Measurements from ENCODE around the gene B4GALT3.

The B4GALT3 gene

DNA sequence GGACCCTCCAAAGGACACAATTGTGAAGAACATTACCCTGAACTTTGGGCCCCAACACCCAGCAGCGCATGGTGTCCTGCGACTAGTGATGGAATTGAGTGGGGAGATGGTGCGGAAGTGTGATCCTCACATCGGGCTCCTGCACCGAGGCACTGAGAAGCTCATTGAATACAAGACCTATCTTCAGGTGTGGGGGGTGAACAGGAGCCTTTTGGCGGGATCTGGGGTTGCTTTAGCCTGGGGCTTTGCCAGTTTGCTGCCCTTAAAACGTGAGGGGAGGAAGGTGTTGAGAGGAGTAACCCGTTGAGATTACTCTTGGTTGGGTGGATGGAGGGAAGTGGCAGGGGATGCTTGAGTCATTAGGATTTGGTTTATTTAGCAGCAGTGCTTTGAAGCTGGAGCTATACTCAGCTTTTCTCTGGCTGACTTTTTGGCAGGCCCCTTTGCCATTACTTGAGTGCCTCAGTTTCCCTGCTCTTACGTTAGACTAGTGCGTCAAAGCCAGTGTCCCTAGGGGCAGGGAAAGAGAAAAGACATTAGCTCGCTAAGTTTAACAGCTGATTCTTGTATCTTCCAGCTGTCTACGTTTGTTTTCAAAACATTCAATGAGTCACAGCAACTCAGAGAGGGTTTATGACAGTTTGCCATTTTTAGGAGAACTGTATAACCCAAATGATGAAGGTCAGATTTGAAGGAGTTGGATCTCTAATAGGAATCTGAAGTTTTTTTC, 29.3 kb upstream of the B4GALT3 start:
- no peak for DNase-seq (ENCODE audit: low read depth in 3 of 3)

DNA sequence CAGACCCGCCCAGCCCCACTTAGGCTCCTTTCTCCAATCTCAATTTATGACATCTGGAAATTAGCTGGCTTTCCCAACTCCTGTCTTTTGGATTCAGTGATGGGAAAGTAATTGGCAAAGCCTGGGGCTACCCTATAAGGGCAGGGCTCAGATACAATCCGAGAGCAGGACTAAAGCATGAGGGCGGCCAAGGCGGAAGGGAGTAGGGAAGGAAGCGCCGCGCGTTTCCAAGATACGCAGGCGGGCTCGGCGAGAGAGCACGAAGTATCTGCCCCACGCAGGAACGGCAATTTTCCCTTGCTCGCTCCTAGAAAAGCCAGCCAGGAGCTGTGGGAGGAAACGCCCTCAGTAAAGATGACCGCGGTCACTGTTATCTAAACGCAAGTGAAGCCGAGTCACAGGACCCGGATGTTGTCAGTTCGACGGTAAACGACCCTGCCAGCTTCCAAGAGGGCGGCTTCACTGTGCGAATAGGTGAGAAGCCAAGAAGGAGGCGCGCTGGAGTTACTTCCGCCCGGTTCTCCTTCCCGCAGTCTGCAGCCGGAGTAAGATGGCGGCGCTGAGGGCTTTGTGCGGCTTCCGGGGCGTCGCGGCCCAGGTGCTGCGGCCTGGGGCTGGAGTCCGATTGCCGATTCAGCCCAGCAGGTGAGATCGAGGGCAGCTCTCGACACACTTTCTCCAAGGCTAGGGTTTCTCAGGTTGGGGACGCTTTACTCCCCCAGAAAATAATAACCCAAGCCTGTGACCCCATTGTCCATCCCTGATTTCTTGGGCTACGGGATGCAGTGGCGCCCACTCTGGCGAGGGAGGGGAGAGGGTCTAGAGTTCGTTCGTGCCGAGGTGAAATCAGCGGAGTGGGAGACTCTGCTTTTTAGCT, 24.8 kb upstream of the B4GALT3 start, which contains the start of gene NDUFS2:
Gene NDUFS2, plus strand, starts transcription at position 532 of the 877 bp plus-strand sequence. Its CDS starts 19 bp downstream, at position 551.
- DNase-seq (ENCODE audit: low read depth in 3 of 3), result peak; percentile 75 to 93 (median 89)

DNA sequence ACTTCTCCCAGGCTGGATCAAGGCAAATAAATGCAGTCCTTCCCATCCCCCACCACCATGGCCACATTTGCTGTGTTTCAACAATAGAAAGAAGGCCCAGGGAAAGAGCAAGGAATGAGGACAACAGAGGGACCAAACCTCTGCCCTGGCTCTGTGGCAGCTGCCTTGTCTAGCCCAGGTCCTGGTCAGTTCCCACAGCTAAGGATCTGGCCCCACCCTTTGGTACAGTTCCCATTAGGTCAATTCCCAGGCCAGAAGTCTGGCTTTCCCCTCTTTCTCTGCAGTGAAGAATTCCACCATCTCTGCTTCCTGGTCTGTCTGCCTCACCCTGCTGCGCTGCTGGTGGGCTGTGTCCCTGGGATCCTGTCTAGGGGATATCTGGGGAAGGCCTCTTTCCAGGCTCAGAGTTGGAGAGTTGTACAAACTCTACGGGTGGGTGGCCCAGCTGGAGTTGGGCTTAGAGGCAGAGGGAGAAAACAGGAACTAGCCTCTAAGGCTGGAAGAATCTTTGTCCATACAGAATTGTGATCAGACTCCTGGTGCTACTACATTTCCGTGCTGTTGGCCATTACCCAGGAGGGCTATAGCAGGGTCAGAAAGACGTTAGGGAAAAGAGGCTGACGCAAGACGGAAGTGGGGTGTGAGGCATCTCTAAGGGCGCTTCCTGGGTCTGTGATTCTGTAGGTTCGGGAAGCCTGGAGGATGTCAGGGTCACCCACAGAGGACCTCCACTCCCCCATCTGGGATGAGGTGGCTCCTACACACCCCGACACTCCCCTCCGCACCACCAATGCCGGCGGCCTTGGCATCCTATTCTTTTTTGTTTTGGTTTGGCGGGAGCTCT, 23.9 kb upstream of the B4GALT3 start:
- DNase-seq (ENCODE audit: low read depth in 3 of 3), result no peak

DNA sequence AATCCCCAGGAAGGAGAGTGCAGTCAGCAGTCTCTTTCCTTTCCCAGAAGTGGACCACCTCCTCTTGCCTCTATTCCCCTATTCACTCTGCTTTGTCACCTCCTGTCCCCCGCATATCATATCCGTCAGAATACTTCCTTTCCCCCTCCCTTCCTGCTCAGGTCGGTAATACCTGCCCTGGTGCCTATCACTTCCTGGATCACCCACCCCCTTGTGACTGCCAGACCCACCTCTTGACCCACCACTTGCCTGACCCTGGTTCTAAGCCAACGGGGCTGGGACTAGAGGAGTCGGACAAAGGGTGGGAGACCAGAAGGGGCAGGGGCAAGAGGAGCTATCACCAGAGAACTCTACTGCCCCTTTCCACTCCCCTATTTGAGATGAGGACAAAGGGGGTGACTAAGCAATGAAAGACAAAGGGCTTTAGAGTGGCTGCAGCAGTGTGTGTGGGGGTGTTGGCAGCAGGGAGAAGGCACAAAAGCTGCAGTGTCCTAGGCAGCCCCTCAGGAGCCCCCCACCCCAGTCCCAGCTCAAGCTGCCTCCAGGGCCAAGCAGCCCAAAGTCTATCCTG, 23.2 kb upstream of the B4GALT3 start:
- DNase-seq (ENCODE audit: low read depth in 3 of 3), result no peak

DNA sequence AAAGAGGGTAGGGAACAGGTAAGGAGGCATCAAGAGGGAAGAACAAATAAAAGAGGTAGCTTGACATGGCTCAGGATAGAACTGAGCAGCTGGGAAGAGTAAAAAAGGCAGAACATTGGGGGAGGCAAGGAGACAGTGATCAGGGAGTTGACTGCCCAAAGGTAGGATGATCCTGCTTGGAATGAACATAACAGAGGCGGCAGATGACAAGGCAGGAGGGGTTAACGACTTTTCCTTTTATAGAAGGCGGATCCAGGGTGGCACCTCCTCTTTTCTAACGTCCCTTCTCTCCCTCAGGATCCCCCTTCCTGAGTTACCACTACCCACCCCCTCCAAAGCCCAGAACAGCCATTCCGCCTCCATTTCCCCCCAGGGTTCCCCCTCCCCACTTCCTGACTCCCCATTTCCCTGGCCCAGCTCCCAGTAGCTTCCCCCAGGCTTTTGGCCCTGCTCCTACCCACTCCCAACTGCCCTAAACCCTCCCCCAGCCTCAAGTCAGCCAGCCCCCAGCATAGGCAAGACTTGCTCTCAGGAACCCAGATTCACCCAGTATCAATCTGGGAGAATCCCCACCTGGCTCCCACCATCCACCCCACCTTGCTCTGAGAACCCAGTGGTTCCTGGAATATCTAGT, 22.3 kb upstream of the B4GALT3 start:
- no peak for DNase-seq (ENCODE audit: low read depth in 3 of 3)

DNA sequence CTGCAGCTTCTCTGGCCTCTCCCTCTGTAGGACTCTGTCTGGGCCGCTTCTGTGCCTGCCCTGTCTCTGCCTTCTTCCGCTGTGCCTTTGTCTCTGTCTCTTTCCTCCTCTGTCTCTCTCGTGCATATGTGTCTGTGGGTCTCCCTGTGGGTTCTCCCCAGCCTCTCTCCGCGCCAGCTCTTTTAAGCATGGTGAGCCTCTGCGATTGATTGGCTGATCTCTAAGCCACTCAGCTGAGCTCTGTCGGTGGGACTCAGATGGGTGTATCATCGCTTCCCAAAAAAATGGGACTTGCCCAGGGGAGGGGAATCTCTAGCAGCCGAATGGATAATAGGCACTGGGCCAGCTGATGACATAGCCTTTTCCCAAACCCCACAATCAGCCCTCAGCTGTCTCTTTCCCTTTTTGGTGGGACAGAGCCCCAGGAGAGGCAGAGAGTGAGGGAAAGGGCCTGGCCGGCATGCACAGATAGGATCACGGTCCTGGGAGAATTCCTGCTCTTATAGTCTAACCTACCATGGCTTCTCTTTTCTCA, 21.7 kb upstream of the B4GALT3 start, which contains the start of gene ADAMTS4:
Gene ADAMTS4, minus strand, starts transcription at position 158 of the 535 bp plus-strand sequence. CDS start 427 bp downstream, outside the sequence.
- DNase-seq (ENCODE audit: low read depth in 3 of 3), result no peak

DNA sequence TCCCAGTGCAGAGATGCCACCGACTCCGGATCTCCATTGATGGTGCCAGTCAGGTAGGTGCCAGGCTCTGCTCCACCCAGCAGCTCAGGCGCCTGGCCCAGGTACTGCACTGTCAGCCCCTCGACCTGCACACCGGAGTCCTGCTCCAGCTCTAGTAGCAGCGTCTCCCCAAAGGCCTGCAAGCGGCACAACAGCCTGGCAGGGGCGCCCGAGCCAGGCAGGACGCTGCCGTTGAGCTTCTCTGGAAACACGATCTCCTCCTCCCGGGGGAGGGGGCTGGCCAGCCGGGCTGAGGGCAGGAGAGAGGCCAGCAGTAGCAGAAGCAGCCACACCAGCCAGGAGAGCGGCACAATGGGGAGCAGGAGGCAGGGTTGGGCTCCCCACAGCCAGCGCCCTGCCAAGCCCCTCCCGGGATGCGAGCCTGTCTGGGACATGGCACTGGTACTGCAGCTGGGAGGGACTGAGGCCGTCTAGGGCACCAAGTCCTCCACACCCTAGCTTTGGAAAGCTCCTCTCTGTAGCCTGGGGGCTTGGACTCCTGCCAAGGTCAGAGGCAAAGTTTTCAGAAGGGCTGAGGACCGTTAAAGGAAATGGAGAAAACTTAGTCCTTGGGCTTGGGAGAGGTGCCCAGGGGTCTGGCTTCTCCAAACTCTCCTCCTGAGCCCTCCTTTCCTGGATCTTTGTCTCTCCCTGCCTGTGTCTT, 21.0 kb upstream of the B4GALT3 start:
- DNase-seq (ENCODE audit: low read depth in 3 of 3), result no peak

DNA sequence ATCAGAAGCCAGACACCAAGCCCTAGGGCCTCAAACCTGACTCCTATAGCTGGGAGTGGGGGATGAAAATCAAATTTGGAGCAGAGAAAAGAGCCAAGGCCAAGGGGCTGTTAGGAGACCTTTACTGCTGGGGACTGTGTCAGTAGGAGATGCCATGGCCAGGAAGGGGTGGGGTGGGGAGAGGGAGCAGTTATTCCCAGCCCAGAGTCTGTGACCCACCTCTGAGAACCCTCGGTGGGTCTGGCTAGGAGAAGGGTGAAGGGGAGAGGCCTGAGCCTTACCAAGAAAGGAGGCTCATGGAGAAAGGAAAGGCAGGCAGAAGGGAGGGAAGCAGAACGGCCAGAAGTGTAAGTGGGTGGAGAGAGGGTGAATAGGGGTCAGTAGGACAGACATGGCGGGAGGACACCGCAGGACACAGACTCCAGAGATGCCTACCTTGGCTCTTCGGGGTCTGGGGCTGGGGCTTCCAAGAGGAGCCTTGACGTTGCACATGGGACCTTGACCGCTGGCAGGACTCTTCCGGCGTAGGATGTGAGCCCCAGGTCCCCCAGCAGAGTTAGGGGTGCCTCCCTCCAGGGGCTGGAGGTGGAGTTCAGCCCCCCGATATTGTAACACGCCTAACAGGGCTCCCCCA, 20.4 kb upstream of the B4GALT3 start:
- DNase-seq (ENCODE audit: low read depth in 3 of 3), result no peak

DNA sequence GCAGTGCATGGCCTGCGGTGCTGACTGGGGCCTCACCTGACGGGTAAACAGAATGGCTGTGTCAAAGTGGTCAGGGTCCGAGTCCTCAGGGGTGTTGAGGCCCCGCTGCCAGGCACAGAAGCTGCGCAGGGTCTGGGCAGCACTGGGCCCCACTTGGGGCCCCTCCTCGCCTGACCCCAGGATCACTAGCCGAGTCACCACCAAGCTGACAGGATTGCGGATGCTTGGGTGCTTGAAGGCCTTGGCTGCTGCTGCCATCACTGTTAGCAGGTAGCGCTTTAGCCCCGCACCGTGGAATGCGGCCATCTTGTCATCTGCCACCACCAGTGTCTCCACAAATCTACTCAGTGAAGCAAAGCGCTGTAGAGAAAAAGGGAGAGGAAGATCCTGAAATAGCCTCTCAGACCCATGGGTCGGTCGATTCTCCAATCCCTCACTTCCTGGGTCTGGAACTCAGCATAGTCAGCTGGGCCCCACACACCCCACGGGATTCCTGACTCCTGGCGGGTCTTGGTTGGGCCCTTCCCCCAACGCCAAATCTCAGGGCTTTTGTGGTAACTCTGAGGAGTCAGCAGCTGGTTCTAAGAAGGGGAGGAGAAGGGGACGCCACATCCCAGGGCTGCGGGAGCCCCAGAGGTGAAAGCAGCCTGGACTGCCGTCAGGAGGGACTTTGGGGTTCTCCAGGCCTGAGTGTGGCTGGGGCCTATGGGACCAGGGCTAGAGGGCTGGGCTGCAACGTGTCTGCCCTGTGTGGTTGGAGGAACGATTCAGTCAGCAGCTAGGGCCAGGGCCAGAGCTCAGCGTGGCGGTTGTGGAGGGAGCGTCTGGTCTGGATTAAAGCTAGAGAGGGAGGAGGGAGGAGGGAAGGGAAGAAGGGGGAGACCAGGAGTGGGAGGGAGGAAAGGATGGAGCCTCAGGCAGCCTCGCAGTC, 19.5 kb upstream of the B4GALT3 start:
- no peak for DNase-seq (ENCODE audit: low read depth in 3 of 3)

DNA sequence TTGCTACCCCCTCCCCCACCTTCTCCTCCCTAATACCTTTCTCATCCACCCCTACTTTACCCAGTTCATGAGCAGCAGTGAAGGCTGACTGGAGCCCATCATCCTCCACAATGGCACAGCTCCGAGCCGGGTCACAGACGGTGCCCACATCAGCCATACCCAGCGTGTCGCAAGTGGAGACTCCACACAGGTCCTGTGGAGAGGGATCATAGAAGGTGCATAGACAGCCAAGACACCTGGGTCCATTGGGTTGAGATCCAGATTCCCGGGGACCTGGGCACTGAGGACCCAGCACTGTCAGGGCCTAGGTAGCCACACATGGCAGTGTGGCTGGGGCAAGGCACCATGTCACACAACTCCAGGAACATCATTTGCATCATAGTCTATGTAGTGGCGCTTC, 18.8 kb upstream of the B4GALT3 start:
- no peak for DNase-seq (ENCODE audit: low read depth in 3 of 3)

DNA sequence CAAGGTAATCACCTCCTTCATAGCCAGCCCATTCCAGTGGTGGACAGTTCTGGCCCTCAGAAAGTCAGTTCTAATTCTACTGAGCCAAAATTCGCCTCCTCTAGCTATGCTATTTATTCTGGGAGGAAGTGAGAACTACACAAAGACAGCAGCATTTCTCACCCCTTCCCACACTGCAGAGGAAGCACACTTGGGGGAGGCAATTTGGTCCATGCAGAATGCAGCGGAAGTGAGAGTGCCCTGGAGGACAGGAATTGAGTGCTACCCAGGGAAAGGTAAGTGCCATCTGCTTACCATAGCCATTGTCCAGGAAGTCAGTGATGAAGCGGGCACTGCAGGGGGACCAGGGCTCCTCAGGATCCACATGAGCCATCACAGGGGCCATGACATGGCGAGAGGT, 17.9 kb upstream of the B4GALT3 start:
- no peak for DNase-seq (ENCODE audit: low read depth in 3 of 3)

DNA sequence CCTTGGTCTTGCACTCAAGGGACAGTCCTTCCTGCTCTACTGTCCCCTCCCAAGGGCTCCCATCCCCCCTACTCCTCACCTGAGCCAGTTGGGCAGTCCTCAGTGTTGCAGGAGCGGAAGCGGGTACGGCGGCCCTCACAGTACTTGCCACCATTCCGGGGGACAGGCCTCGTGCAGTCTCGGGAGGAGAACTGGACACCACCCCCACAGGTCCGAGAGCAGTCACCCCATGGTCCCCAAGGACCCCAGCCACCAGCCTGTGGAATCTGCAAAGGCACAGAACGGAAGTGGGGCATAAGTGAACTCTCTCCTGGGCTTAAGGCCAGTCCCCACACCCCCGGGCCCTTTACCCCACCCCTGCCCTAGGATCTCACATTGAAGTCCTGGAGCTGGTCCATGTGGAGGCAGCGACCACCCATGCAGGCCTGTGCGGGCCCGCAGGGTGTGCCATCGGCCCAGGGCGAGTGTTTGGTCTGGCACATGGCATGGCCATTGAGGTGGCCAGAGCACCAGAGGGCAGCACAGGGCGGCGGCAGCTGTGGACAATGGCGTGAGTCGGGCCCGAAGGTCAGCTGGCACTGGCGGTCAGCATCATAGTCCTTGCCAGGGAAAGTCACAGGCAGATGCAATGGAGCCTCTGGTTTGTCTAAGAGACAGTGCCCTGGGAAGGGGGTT, 16.4 kb upstream of the B4GALT3 start:
- DNase-seq (ENCODE audit: low read depth in 3 of 3), result no peak

DNA sequence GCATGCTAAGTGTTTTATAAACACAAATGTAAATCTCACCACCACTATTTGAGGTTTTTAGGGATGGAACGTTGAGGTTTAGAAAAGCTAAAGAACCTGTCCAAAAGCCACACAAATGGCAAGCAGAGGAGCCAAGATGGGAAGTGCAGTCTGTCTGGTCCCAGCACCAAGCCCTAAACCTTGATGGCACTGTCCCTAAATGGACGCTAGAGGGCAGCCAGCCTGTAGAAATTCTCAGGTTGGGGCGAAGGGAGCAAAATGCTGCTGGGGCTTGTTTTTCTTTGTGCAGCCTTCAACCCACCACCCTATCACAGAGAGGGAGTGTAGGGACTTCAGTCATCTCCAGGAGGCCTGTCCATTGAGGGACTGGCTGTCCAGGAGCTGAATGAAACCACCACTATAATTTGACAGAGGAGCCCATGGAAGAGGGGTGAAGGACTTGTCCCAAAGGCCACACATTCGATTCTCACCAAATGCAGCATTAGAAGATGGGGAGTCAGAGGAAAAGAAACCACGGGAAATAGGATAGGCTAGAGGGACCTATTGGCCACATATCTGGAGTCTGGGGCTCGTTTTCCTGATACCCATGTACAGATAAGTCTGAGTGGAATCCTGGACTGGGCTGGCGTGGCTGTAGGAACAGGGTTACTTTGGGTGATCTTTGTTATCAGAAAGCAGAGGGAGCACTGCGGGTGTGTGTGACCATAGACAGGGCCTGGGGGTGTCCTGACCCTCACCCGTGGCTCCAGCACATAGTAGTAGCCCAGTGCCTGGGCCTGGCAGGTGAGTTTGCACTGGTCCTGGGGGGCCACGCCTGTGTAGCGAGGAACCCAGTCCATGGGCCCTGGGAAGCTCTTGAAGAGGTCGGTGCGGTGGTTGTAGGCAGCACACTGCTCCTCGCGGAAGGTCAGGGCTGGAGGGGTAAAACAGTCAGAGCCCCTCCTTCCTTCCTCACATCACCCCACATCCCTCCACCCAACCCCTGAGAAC, 15.5 kb upstream of the B4GALT3 start:
- peak; percentile 28 to 51 (median 39) for DNase-seq (ENCODE audit: low read depth in 3 of 3)

DNA sequence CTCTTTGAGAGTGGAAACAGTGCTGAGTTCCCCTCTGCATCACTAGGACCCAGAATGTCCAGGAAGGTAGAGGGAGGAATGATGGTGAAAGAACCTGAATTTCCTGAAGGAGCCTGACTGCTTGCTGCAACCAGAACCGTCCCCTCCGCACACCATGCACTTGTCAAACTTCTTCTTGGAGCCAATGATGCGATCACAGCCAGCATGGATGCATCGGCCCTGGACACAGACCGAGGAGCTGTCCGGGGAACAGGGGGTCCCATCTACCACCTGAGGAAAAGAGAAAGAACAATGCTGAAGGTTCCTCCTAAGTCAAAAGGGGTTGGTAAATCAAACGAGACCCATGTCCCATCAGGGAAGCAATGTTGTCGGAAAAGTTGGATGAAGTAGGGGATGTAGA, 14.7 kb upstream of the B4GALT3 start:
- no peak for DNase-seq (ENCODE audit: low read depth in 3 of 3)

DNA sequence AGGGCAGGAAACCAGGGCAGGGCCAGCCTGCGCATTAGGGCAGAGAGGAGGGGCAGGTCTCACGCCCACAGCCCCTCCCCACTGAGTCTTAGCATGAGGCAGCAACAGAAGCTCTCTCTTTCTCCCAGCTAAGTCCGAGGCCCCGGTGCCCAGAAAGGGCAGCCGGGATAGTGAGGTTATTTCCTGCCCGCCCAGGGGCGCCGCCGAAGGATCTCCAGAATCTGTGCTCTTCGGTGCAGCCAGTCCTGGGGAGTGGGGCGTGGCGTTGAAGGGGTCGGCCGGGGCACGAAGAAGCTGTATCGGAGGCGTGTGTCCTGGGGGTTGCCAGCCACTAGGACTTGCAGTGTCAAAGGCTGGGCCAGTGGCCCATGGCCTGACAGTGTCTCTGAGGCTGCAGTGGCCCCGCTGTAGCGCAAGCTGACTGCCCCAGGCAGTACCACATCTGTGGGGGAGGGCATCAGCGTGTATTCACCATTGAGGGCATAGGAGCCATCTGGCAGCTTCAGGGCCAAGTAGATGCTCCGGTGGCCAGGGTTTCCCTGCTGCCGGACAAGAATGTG, 13.7 kb upstream of the B4GALT3 start:
- DNase-seq (ENCODE audit: low read depth in 3 of 3), result no peak

DNA sequence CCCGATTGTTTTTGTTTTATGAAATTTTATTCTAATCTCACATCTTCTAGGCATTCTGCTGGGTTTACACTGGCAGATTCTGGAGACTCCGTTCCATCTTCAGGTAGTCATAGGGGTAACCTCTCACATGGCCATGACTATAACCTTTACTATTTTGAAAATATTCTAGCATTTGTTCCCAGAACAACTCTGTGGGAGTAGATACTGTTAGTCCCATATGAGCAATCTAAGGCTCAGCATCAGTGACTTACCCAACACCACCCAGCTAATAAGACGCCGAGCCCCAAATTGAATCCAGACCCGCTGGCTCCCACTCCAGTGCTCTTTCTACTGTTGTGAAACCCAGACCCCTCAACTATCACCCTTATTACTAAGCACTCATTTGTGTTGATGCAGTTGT, 11.7 kb upstream of the B4GALT3 start:
- DNase-seq (ENCODE audit: low read depth in 3 of 3), result no peak
